ENCODE measurements around the gene PTPN7. TPM values are rescaled to one million over a fixed set of nuclear protein-coding genes. Genes with fewer than 3 reads are reported as not detected.
"Not testable (repeated sequence)": the region's sequence is repeated elsewhere in the genome, so short reads cannot be mapped to it uniquely, and the experiment has no call there.

Gene PTPN7
- polyA plus RNA-seq, 1 of the 3 experiments (the other 2 are of a cell fraction): not detected

DNA sequence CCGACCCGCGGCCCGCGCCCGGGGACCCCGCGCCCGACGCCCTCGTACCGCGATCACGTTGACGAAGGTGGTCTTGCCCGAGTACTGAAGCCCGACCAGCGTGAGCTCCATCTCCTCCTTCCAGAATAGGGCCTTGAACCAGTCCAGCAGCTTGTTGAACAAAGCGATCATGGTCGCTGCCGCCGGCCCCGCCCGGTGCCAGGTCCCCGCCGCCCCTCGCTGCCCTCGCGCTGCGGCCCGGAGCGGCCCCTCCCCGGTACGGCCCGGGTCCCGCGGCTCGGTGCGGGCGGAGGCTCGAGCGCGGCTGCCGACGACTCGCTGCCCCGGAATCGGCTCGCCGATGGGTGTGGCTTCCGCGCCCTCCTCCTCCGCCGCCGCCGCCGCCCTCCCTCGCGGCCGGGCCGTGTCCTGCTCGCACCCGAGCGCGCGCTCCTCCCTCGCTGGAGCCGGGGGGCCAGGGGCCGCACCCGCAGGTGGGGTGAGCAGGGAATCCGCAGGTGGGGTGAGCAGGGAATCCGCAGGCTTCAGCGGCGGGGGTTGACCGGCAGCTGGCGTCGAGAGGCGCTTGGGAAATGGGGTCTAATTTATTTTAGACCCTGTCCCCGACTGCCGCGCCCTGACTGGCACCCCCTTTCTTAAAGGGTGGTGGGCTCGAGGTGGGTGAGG lies 15.9 kb downstream of the PTPN7 start, which contains the start of gene ARL8A (continued):
- TF ChIP-seq EZH2phosphoT487 (IDR thresholded peaks at IDR 0.05; ENCODE audit: borderline replicate concordance, low read depth): no peak

DNA sequence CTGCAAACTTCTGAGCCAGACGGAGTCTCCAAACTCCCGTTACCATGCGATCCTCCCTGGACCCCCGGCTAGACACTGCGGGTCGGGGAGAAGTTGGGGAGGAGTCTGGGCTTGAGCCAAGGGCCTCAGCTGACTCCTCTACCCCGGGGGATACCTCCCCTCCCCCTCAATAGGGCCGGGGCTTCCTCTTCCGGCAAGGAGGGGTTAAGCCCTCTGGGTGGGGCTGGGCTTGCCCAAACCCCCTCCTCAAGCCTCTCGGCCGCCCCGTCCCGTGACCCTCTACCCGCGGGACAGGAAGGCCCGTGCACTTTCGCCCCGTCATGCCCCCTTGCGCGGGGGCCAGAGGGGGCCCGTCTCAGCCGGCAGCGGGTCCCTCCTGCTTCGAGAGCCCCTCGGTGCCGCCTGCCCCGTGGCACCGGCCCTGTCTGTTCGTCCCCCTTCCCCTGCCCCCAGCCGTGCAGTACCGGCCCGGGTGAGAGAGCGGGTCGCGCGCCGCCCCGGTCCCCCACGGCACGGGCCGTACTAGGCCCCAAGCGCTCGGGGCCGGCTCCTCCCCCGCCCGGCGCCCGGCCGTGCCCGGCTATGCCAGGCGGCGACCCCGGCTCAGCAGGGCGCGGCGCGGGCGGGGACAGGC lies 16.5 kb downstream of the PTPN7 start:
- no peaks in the 10 kb centered on the region for H3K9me2 ChIP-seq
- DNase-seq: peak; percentile 86
- peaks cover 61% of the 10 kb centered on the region for H3K79me2 ChIP-seq (ENCODE audit: insufficient read depth)
- H3K27me3 ChIP-seq (ENCODE audit: insufficient read depth): no peaks in the 10 kb centered on the region
- peaks cover under 1% of the 10 kb centered on the region for H3F3A ChIP-seq (replicated peaks; ENCODE audit: insufficient read depth)
- POLR2A ChIA-PET: interaction anchor here (0.7 to 0.8 kb wide), 2 partner anchors 9 to 255 kb away, joined by 3 to 4 read pairs; partner anchors contain the start of gene SHISA4
- peak overlapping the region; percentile 90 for H3K9ac ChIP-seq
- WGBS (ENCODE audit: low lambda C conversion rate): 0% methylated on average over 9 of the region's 58 CpGs
- peak; percentile 26 for TF ChIP-seq CHD2 (IDR thresholded peaks at IDR 0.05; ENCODE audit: low read length, partially characterized antibody)
- peak; percentile 46; the same call in 1 of the 2 replicates for TF ChIP-seq GABPA (IDR thresholded peaks at IDR 0.05; ENCODE audit: low read depth)
- TF ChIP-seq NRF1 (IDR thresholded peaks at IDR 0.05; ENCODE audit: low read depth, low read length): no peak
- peak overlapping the region; percentile 89 for H3K4me2 ChIP-seq
- H2AFZ ChIP-seq (ENCODE audit: low read depth): no peak overlapping the region
- peak overlapping the region; percentile 87 to 93 for H3K4me3 ChIP-seq (ENCODE audit: low read depth in 2 of 2, low read length in 1 of 2)
- peak overlapping the region; percentile 30 to 74; a peak in 2 of 4 replicates for H3K27ac ChIP-seq (ENCODE audit: low read depth in 2 of 2, low read length in 1 of 2)
- H3K9me3 ChIP-seq: no peaks in the 10 kb centered on the region
- CTCF ChIA-PET: interaction anchor here (0.7 to 3.4 kb wide), 8 partner anchors 9 to 144 kb away, joined by 3 to 14 read pairs (median 7); partner anchors contain the start of genes ELF3 and GPR37L1
- no peaks in the 10 kb centered on the region for H3K36me3 ChIP-seq (replicated peaks in 1 of 2; ENCODE audit: control insufficient read depth in 1 of 2, insufficient read depth in 2 of 2, low read length in 1 of 2)
- H4K20me1 ChIP-seq (ENCODE audit: insufficient read depth): peaks cover 48% of the 10 kb centered on the region
- H3K4me1 ChIP-seq (ENCODE audit: control insufficient read depth in 1 of 2, insufficient read depth in 2 of 2, low read depth in 1 of 2, low read length in 1 of 2): peaks cover 8 to 16% of the 10 kb centered on the region in 2 experiments; a peak in 2 of 4 replicates

GRCh38 chr1:202143011-202143767 lies 17.2 kb downstream of the PTPN7 start:
- Histone ChIP-seq H2AFZ (ENCODE audit: low read depth) (no peak overlapping the region), H3K4me2 (peak overlapping the region; percentile 89), H3K9me3 (no peaks in the 10 kb centered on the region), H3K79me2 (ENCODE audit: insufficient read depth) (peaks cover 67% of the 10 kb centered on the region), H3K9ac (peak overlapping the region; percentile 90), H3K4me1 (ENCODE audit: control insufficient read depth in 1 of 2, insufficient read depth in 2 of 2, low read depth in 1 of 2, low read length in 1 of 2) (peaks cover 8 to 16% of the 10 kb centered on the region in 2 experiments; a peak in 2 of 4 replicates), H3K36me3 (replicated peaks in 1 of 2; ENCODE audit: control insufficient read depth in 1 of 2, insufficient read depth in 2 of 2, low read length in 1 of 2) (no peaks in the 10 kb centered on the region), H3K27ac (ENCODE audit: low read depth in 2 of 2, low read length in 1 of 2) (peak overlapping the region in 1 of 2 experiments; percentile 30; a peak in 2 of 4 replicates), H3K27me3 (ENCODE audit: insufficient read depth) (no peaks in the 10 kb centered on the region), H3F3A (replicated peaks; ENCODE audit: insufficient read depth) (no peaks in the 10 kb centered on the region), H3K4me3 (ENCODE audit: low read depth in 2 of 2, low read length in 1 of 2) (peak overlapping the region; percentile 87 to 93), H3K9me2 (no peaks in the 10 kb centered on the region), H4K20me1 (ENCODE audit: insufficient read depth) (peaks cover 53% of the 10 kb centered on the region)
- ChIA-PET POLR2A (no interaction called here), CTCF (interaction anchor here (1.0 to 3.4 kb wide), 8 partner anchors 8 to 143 kb away, joined by 3 to 14 read pairs (median 10); partner anchors contain the start of genes ELF3 and GPR37L1)
- peak; percentile 53 for DNase-seq
- TF ChIP-seq ELF1 (IDR thresholded peaks at IDR 0.05) (no peak), TCF12 (IDR thresholded peaks at IDR 0.05) (no peak), TAF1 (IDR thresholded peaks at IDR 0.05; ENCODE audit: borderline replicate concordance, low read depth, low read length) (no peak), FOXM1 (IDR thresholded peaks at IDR 0.05; ENCODE audit: low read depth) (no peak), JUND (IDR thresholded peaks at IDR 0.05) (no peak), RFX5 (IDR thresholded peaks at IDR 0.05; ENCODE audit: low read length) (no peak), TEAD4 (IDR thresholded peaks at IDR 0.05; ENCODE audit: borderline replicate concordance, insufficient read depth) (no peak), GABPA (IDR thresholded peaks at IDR 0.05; ENCODE audit: low read depth) (no peak), EP300 (IDR thresholded peaks at IDR 0.05; ENCODE audit: borderline replicate concordance in 1 of 2, low read depth in 1 of 2, low read length in 1 of 2) (no peak)
- WGBS (ENCODE audit: low lambda C conversion rate): 50% methylated on average over 17 of the region's 17 CpGs

GRCh38 chr1:202141468-202141867 lies 18.9 kb downstream of the PTPN7 start:
- DNase-seq; H3K27me3 ChIP-seq (ENCODE audit: insufficient read depth); H3K9me3 ChIP-seq; H3F3A ChIP-seq (replicated peaks; ENCODE audit: insufficient read depth); H3K4me2 ChIP-seq; H3K36me3 ChIP-seq (replicated peaks in 1 of 2; ENCODE audit: control insufficient read depth in 1 of 2, insufficient read depth in 2 of 2, low read length in 1 of 2); H3K4me3 ChIP-seq (ENCODE audit: low read depth in 2 of 2, low read length in 1 of 2); H3K9ac ChIP-seq; H2AFZ ChIP-seq (ENCODE audit: low read depth); POLR2A ChIA-PET; H3K9me2 ChIP-seq; H3K27ac ChIP-seq (ENCODE audit: low read depth in 2 of 2, low read length in 1 of 2): not testable (repeated sequence)
- H3K4me1 ChIP-seq (ENCODE audit: control insufficient read depth in 1 of 2, insufficient read depth in 2 of 2, low read depth in 1 of 2, low read length in 1 of 2): peaks cover 8 to 16% of the 10 kb centered on the region in 2 experiments; a peak in 2 of 4 replicates
- 90% methylated on average over 3 of the region's 3 CpGs for WGBS (ENCODE audit: low lambda C conversion rate)
- peaks cover 62% of the 10 kb centered on the region for H4K20me1 ChIP-seq (ENCODE audit: insufficient read depth)
- CTCF ChIA-PET: interaction anchor here (1.3 to 3.4 kb wide), 4 partner anchors 14 to 142 kb away, joined by 3 to 13 read pairs (median 7); no protein-coding TSS in a partner anchor
- peaks cover 68% of the 10 kb centered on the region for H3K79me2 ChIP-seq (ENCODE audit: insufficient read depth)
